ENCODE measurements around the gene IRF8. TPM values are rescaled to one million over a fixed set of nuclear protein-coding genes. Genes with fewer than 3 reads are reported as not detected.
A peak's percentile ranks its signal among the peaks of the same experiment; 100 is the strongest.

The IRF8 gene
- total RNA-seq, 1 donor from 2014 or later: not detected

GRCh38 chr16:85891776-85892166 lies 7.2 kb upstream of the IRF8 start:
- Histone ChIP-seq H3K4me3 (ENCODE audit: low read depth, low read length) (no peak overlapping the region), H3K27me3 (ENCODE audit: control insufficient read depth, insufficient read depth, low read length) (peaks cover 15% of the 10 kb centered on the region), H3K36me3 (ENCODE audit: control insufficient read depth, insufficient read depth, low read length) (no peaks in the 10 kb centered on the region)
- DNase-seq (ENCODE audit: low read depth) (no peak), FAIRE-seq (no peak)
- TF ChIP-seq CTCF (IDR thresholded peaks at IDR 0.05; ENCODE audit: insufficient read depth, low read length, severe bottlenecking): no peak

GRCh38 chr16:85892760-85893159 lies 6.2 kb upstream of the IRF8 start:
- FAIRE-seq: no peak
- H3K27me3 ChIP-seq (ENCODE audit: control insufficient read depth, insufficient read depth, low read length): peaks cover 15% of the 10 kb centered on the region
- TF ChIP-seq CTCF (IDR thresholded peaks at IDR 0.05; ENCODE audit: insufficient read depth, low read length, severe bottlenecking): no peak

GRCh38 chr16:85894266-85894665 lies 4.7 kb upstream of the IRF8 start:
- peak; percentile 3 for DNase-seq (ENCODE audit: low read depth)
- Histone ChIP-seq H3K4me3 (ENCODE audit: low read depth, low read length) (no peak overlapping the region), H3K36me3 (ENCODE audit: control insufficient read depth, insufficient read depth, low read length) (no peaks in the 10 kb centered on the region), H3K27me3 (ENCODE audit: control insufficient read depth, insufficient read depth, low read length) (peaks cover 24% of the 10 kb centered on the region)
- peak; percentile 26 for TF ChIP-seq CTCF (IDR thresholded peaks at IDR 0.05; ENCODE audit: insufficient read depth, low read length, severe bottlenecking)
- FAIRE-seq: no peak

More at GRCh38 chr16:85892760-85893159, 6.2 kb upstream of the IRF8 start:
- DNase-seq (ENCODE audit: low read depth): no peak
- H3K36me3 ChIP-seq (ENCODE audit: control insufficient read depth, insufficient read depth, low read length): no peaks in the 10 kb centered on the region
- H3K4me3 ChIP-seq (ENCODE audit: low read depth, low read length): no peak overlapping the region

GRCh38 chr16:85897382-85897781 lies 1.6 kb upstream of the IRF8 start:
- Histone ChIP-seq H3K36me3 (ENCODE audit: control insufficient read depth, insufficient read depth, low read length) (no peaks in the 10 kb centered on the region), H3K4me3 (ENCODE audit: low read depth, low read length) (no peak overlapping the region), H3K27me3 (ENCODE audit: control insufficient read depth, insufficient read depth, low read length) (peaks cover 28% of the 10 kb centered on the region)
- TF ChIP-seq CTCF (IDR thresholded peaks at IDR 0.05; ENCODE audit: insufficient read depth, low read length, severe bottlenecking): no peak
- DNase-seq (ENCODE audit: low read depth) (peak; percentile 4), FAIRE-seq (no peak)

GRCh38 chr16:85899444-85899843 lies 482 bp downstream of the IRF8 start:
- TF ChIP-seq CTCF (IDR thresholded peaks at IDR 0.05; ENCODE audit: insufficient read depth, low read length, severe bottlenecking): no peak
- DNase-seq (ENCODE audit: low read depth) (no peak), FAIRE-seq (no peak)
- Histone ChIP-seq H3K36me3 (ENCODE audit: control insufficient read depth, insufficient read depth, low read length) (no peaks in the 10 kb centered on the region), H3K4me3 (ENCODE audit: low read depth, low read length) (no peak overlapping the region), H3K27me3 (ENCODE audit: control insufficient read depth, insufficient read depth, low read length) (peaks cover 23% of the 10 kb centered on the region)

- no peak for FAIRE-seq
- DNase-seq (ENCODE audit: low read depth): no peak
- H3K36me3 ChIP-seq (ENCODE audit: control insufficient read depth, insufficient read depth, low read length): no peaks in the 10 kb centered on the region
- peaks cover 18% of the 10 kb centered on the region for H3K27me3 ChIP-seq (ENCODE audit: control insufficient read depth, insufficient read depth, low read length)
- no peak for TF ChIP-seq CTCF (IDR thresholded peaks at IDR 0.05; ENCODE audit: insufficient read depth, low read length, severe bottlenecking)
- H3K4me3 ChIP-seq (ENCODE audit: low read depth, low read length): no peak overlapping the region
These were observed 1.2 kb downstream of the IRF8 start for GRCh38 chr16:85900027-85900792.

Data from bronchial epithelial cell (primary cell).